Progenitor cell of endocrine pancreas (in vitro differentiated cells): Measurements from ENCODE around the gene SCN8A. TPM values are rescaled to one million over a fixed set of nuclear protein-coding genes. Genes with fewer than 3 reads are reported as not detected.

Source experiments
- DNase-seq: peaks from one replicate; pipeline ENCODE4 v3.0.0; 2021; ENCODE audit warnings: low spot score; ENCODE audit not compliant: unreplicated experiment
- H3K27ac Mint-ChIP-seq: 2 replicates; pipeline ENCODE4 v1.8.0; 2021; ENCODE audit warnings: mild to moderate bottlenecking, moderate library complexity, mixed read lengths
- H3K27me3 Mint-ChIP-seq: 2 replicates; pipeline ENCODE4 v1.8.0; 2021; ENCODE audit warnings: mixed read lengths
- H3K36me3 Mint-ChIP-seq: 2 replicates; pipeline ENCODE4 v1.8.0; 2022; ENCODE audit warnings: mixed read lengths; ENCODE audit not compliant: insufficient read depth
- H3K4me1 Mint-ChIP-seq: 2 replicates; pipeline ENCODE4 v1.8.0; 2021; ENCODE audit warnings: low read depth, mixed read lengths
- H3K4me3 Mint-ChIP-seq: 2 replicates; pipeline ENCODE4 v1.8.0; 2021; ENCODE audit warnings: low read depth, mild to moderate bottlenecking, moderate library complexity, mixed read lengths
- H3K9me3 Mint-ChIP-seq: 2 replicates; pipeline ENCODE4 v1.8.0; 2021; ENCODE audit warnings: low read depth, mixed read lengths
- CTCF ChIP-seq: fragments of 200-600 bp; sonication (generic); IDR thresholded peaks from one replicate; pipeline ENCODE4 v1.5.0; 2021; ENCODE audit warnings: antibody characterized with exemption, mild to moderate bottlenecking; ENCODE audit not compliant: unreplicated experiment
- total RNA-seq: library from RNA; stranded (reverse); gene quantifications from 2 replicates; pipeline ENCODE4 v1.2.1, GENCODE V29; 2021

SCN8A gene
- total RNA-seq, 1 donor from 2014 or later, result 9.8 TPM

DNA sequence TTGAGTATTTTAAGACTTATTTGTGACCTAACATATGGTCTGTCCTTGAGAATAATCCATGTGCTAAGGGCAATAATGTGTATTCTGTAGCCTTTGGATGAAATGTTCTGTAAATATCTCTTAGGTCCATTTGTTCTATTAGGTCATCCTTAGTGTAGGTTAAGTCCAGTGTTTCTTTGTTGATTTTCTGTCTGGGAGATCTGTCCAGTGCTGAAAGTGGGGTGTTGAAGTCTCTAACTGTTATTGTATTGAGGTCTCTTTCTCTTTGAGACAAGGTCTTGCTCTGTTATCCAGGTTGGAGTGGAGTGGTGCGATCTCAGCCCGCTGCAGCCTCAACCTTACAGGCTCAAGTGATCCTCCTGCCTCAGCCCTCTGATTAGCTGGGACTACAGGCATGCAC lies 149.5 kb downstream of the SCN8A start:
- H3K27me3 Mint-ChIP-seq, result no peaks in the 10 kb centered on the region
- H3K9me3 Mint-ChIP-seq, result peaks cover 12% of the 10 kb centered on the region
- TF ChIP-seq CTCF, result no peak
- DNase-seq, result no peak
- H3K36me3 Mint-ChIP-seq, result peaks cover 6% of the 10 kb centered on the region
- no peak overlapping the region for H3K4me3 Mint-ChIP-seq
- H3K27ac Mint-ChIP-seq, result no peak overlapping the region
- no peaks in the 10 kb centered on the region for H3K4me1 Mint-ChIP-seq

DNA sequence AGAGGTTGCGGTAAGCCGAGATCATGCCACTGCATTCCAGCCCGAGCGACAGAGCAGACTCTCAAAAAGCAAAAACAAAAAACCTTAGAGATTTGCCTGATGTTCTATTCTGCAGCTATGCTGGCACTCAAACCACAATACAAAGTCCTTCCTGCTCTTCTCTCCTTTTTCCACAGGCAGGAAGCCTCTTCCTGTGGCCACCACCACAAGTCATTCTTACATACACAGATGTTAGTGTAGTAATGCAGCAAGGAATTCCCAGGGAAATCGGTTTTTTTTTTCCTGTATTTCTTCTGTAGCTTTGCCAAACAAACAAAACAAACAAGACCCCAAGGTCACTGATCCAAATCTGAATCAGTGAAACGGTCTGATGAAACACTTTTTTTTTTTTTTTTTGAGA lies 153.2 kb downstream of the SCN8A start:
- no peak for TF ChIP-seq CTCF
- Mint-ChIP-seq H3K27ac (no peak overlapping the region), H3K4me3 (no peak overlapping the region), H3K4me1 (no peaks in the 10 kb centered on the region), H3K9me3 (peaks cover 12% of the 10 kb centered on the region), H3K27me3 (no peaks in the 10 kb centered on the region), H3K36me3 (peaks cover 7% of the 10 kb centered on the region)
- no peak for DNase-seq

DNA sequence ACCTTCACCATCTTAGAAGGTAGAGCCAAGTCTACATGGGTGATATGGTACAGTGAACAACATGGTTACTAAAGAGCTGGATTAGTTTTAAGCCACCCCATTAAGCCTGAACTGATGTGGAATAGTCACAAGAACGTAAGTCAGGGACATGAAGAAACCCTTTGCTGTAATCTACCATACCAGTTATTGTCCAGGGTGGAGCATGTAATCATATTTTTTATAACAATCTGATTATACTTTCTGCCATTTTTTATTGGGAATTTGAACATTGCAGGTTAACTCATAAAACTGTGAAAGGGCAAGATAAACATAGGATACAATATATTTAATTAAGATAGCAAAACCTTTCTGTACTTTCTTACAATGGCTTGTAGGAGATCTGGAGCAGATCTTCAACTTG lies 153.9 kb downstream of the SCN8A start:
- H3K27me3 Mint-ChIP-seq, result no peaks in the 10 kb centered on the region
- H3K36me3 Mint-ChIP-seq, result peaks cover 7% of the 10 kb centered on the region
- peaks cover 12% of the 10 kb centered on the region for H3K9me3 Mint-ChIP-seq
- no peak overlapping the region for H3K27ac Mint-ChIP-seq
- no peak for DNase-seq
- no peak for TF ChIP-seq CTCF
- H3K4me1 Mint-ChIP-seq, result no peaks in the 10 kb centered on the region
- no peak overlapping the region for H3K4me3 Mint-ChIP-seq

DNA sequence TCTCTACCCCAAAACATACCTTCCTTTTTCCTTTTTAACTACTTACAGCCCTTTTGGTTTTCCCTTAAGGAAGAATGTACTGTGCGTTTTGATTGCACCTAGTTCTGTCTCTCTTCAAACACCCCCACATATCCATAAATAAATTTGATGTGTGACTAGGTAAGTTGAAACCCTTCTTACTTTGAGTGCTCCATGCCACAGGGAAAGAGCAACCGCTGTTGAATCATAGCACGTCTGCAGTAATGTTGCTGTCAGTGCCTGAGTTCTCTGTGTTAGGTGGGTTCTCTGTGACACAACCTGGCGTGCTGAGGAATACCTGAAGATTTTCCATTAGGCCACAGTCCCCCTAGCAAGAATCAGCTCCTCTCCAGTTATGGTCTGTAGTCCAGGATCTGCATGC lies 155.4 kb downstream of the SCN8A start:
- no peaks in the 10 kb centered on the region for H3K4me1 Mint-ChIP-seq
- TF ChIP-seq CTCF, result no peak
- peaks cover 3% of the 10 kb centered on the region for H3K9me3 Mint-ChIP-seq
- no peak overlapping the region for H3K4me3 Mint-ChIP-seq
- H3K36me3 Mint-ChIP-seq, result peaks cover 4% of the 10 kb centered on the region
- no peak overlapping the region for H3K27ac Mint-ChIP-seq
- H3K27me3 Mint-ChIP-seq, result no peaks in the 10 kb centered on the region
- DNase-seq, result no peak

DNA sequence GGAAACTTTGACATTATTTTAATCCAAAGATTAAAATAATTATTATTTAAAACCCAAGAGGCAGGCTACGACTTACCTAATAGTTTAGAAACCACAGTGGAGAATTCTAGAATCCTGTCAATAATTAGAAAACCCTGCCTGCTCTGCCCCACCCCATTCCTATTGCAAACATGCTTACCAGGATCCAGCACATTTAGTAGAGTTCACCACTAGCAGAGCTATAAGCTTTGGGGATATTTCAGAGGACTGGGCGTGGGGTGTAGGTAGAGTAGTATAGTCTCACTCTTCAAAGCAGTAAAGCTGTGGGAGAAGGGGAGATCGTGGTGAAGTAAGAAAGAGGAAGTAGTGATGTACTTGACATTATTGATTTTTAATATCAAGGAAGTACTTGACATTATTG lies 157.2 kb downstream of the SCN8A start:
- H3K27ac Mint-ChIP-seq, result no peak overlapping the region
- no peak overlapping the region for H3K4me3 Mint-ChIP-seq
- peaks cover 3% of the 10 kb centered on the region for H3K36me3 Mint-ChIP-seq
- no peaks in the 10 kb centered on the region for H3K4me1 Mint-ChIP-seq
- no peak for TF ChIP-seq CTCF
- no peaks in the 10 kb centered on the region for H3K27me3 Mint-ChIP-seq
- DNase-seq, result no peak
- H3K9me3 Mint-ChIP-seq, result no peaks in the 10 kb centered on the region
